RWPE2 (cell line): Measurements from ENCODE around the gene CORO2B.

Experiments used
- ATAC-seq: fragments of 200-7000 bp; cut with Tn5 transposase; 3 replicates; pipeline ENCODE4 v1.9.1; 2021; ENCODE audit warnings: low read depth
- DNase-seq: peaks from one replicate; pipeline ENCODE4 v3.0.0-alpha.2; 2020; ENCODE audit warnings: low spot score
- H3K27ac ChIP-seq: fragments of 450-650 bp; 2 replicates; pipeline ENCODE4 v1.5.1; 2017; ENCODE audit warnings: mild to moderate bottlenecking; ENCODE audit not compliant: poor library complexity, severe bottlenecking
- H3K27me3 ChIP-seq: fragments of 250-450 bp; sonication (Bioruptor Pico); 2 replicates; pipeline ENCODE4 v1.5.1; 2021; ENCODE audit warnings: mild to moderate bottlenecking, moderate library complexity; ENCODE audit not compliant: insufficient read depth, poor library complexity, severe bottlenecking
- H3K36me3 ChIP-seq: fragments of 250-450 bp; sonication (Bioruptor Pico); 2 replicates; pipeline ENCODE4 v1.5.1; 2020; ENCODE audit warnings: low read depth, mild to moderate bottlenecking, moderate library complexity
- H3K4me1 ChIP-seq: fragments of 250-450 bp; sonication (Bioruptor Pico); 2 replicates; pipeline ENCODE4 v1.5.1; 2021; ENCODE audit warnings: mild to moderate bottlenecking, moderate library complexity; ENCODE audit not compliant: insufficient read depth, poor library complexity, severe bottlenecking
- H3K4me3 ChIP-seq: fragments of 250-450 bp; sonication (Bioruptor Pico); 2 replicates; pipeline ENCODE4 v1.5.1; 2021; ENCODE audit warnings: mild to moderate bottlenecking, moderate library complexity; ENCODE audit not compliant: severe bottlenecking
- H3K9me3 ChIP-seq: fragments of 250-450 bp; sonication (Bioruptor Pico); 2 replicates; pipeline ENCODE4 v1.5.1; 2021; ENCODE audit warnings: mild to moderate bottlenecking, moderate library complexity; ENCODE audit not compliant: severe bottlenecking
- TF ChIP-seq, protein P1 (sequence below): fragments of 450-650 bp; IDR thresholded peaks from one replicate; pipeline ENCODE4 v1.5.1; 2017; ENCODE audit warnings: mild to moderate bottlenecking, moderate library complexity; ENCODE audit not compliant: poor library complexity, severe bottlenecking

The CORO2B gene

GRCh38 chr15:68763063-68763462, 184.3 kb downstream of the CORO2B start:
- DNase-seq: no peak
- Histone ChIP-seq H3K36me3 (no peaks in the 10 kb centered on the region), H3K4me3 (no peak overlapping the region), H3K27me3 (no peaks in the 10 kb centered on the region), H3K9me3 (no peaks in the 10 kb centered on the region), H3K4me1 (peaks cover 5% of the 10 kb centered on the region), H3K27ac (no peak overlapping the region)
- TF ChIP-seq, protein P1, sequence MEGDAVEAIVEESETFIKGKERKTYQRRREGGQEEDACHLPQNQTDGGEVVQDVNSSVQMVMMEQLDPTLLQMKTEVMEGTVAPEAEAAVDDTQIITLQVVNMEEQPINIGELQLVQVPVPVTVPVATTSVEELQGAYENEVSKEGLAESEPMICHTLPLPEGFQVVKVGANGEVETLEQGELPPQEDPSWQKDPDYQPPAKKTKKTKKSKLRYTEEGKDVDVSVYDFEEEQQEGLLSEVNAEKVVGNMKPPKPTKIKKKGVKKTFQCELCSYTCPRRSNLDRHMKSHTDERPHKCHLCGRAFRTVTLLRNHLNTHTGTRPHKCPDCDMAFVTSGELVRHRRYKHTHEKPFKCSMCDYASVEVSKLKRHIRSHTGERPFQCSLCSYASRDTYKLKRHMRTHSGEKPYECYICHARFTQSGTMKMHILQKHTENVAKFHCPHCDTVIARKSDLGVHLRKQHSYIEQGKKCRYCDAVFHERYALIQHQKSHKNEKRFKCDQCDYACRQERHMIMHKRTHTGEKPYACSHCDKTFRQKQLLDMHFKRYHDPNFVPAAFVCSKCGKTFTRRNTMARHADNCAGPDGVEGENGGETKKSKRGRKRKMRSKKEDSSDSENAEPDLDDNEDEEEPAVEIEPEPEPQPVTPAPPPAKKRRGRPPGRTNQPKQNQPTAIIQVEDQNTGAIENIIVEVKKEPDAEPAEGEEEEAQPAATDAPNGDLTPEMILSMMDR: no peak
- no peak for ATAC-seq

- ATAC-seq: no peak
- DNase-seq: no peak
- no peak overlapping the region for H3K27ac ChIP-seq
- no peaks in the 10 kb centered on the region for H3K36me3 ChIP-seq
- TF ChIP-seq, protein P1: no peak
- H3K27me3 ChIP-seq: no peaks in the 10 kb centered on the region
- no peaks in the 10 kb centered on the region for H3K9me3 ChIP-seq
- H3K4me3 ChIP-seq: no peak overlapping the region
- H3K4me1 ChIP-seq: peaks cover 11% of the 10 kb centered on the region
Measured at GRCh38 chr15:68764090-68764489, 185.3 kb downstream of the CORO2B start.

- TF ChIP-seq, protein P1: no peak
- Histone ChIP-seq H3K27ac (no peak overlapping the region), H3K9me3 (no peaks in the 10 kb centered on the region), H3K27me3 (no peaks in the 10 kb centered on the region), H3K36me3 (no peaks in the 10 kb centered on the region), H3K4me3 (no peak overlapping the region), H3K4me1 (peaks cover 11% of the 10 kb centered on the region)
- DNase-seq (no peak), ATAC-seq (no peak)
Measured at GRCh38 chr15:68765602-68766368, 187.0 kb downstream of the CORO2B start.

DNA sequence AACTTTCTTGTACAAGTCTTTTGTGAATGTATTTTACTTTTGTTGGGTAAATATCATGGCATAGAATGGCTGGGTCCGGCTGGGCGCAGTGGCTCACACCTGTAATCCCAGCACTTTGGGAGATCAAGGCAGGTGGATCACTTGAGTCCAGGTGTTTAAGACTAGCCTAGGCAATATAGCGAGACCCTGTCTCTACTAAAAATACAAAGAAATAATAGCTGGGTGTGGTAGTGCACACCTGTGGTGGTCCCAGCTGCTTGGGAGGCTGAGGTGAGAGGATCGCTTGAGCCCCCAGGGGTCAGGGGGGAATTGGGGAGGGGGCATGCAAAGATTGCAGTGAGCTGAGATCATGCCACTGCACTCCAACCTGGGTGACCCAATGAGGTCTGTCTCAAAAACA, 189.0 kb downstream of the CORO2B start:
- Histone ChIP-seq H3K36me3 (no peaks in the 10 kb centered on the region), H3K27me3 (no peaks in the 10 kb centered on the region), H3K27ac (no peak overlapping the region), H3K9me3 (no peaks in the 10 kb centered on the region), H3K4me1 (peaks cover 11% of the 10 kb centered on the region), H3K4me3 (no peak overlapping the region)
- no peak; the same call in 2 of the 3 replicates for ATAC-seq
- TF ChIP-seq, protein P1: no peak
- no peak for DNase-seq

GRCh38 chr15:68768321-68768720, 189.5 kb downstream of the CORO2B start:
- Histone ChIP-seq H3K4me1 (peaks cover 11% of the 10 kb centered on the region), H3K36me3 (no peaks in the 10 kb centered on the region), H3K27ac (no peak overlapping the region), H3K27me3 (no peaks in the 10 kb centered on the region), H3K4me3 (no peak overlapping the region), H3K9me3 (no peaks in the 10 kb centered on the region)
- TF ChIP-seq, protein P1: no peak
- peak; percentile 83 for ATAC-seq
- DNase-seq: no peak
